ENCODE results near the gene FAT2.
"Not testable (repeated sequence)": the region's sequence is repeated elsewhere in the genome, so short reads cannot be mapped to it uniquely, and the experiment has no call there.

The FAT2 gene

DNA sequence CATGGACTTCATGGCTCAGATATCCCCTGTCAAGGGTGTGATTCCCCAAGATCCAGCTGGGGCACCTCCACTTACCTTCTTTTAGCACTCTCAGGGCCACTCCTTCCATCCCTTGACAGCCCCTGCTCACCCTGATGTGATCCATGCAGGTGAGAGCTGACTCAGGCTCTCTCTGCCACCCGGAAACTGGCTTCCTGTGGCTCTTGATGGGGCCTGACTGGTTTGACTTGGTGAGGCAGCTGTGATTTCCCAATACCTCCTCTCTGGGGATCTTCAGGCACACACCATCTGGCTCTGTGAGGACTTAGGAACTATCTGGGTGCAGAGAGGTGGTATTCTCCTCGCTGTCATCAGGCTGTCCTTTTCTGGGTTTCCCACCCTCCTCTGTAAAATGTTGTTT, 7.9 kb upstream of the FAT2 start:
- Mint-ChIP-seq H3K4me1 (ENCODE audit: low read depth) (no peaks in the 10 kb centered on the region), H3K36me3 (ENCODE audit: low read depth) (no peaks in the 10 kb centered on the region), H3K9me3 (no peaks in the 10 kb centered on the region), H3K4me3 (no peak overlapping the region), H3K27ac (no peak overlapping the region), H3K27me3 (peaks cover 6% of the 10 kb centered on the region)
- DNase-seq, result no peak

DNA sequence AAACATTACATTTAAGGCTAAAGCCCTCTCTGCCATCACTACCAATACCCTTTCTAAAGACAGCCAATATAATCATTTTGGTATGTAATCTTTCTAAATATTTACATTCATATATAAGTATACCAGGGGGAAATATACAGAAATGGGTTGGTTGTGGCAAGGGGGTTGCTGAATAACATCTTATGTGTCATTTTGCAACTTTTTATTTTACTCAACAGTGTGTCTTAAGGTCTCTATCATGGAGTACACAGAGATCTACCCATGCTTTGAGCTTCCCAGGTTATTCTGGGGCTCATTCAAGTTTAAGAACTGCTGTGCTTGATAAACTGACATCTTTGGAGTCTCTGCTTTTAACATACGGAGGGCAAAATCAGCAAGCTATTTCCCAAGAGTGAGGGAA, 7.4 kb upstream of the FAT2 start:
- Mint-ChIP-seq H3K4me3 (no peak overlapping the region), H3K9me3 (no peaks in the 10 kb centered on the region), H3K27me3 (peaks cover 3% of the 10 kb centered on the region), H3K4me1 (ENCODE audit: low read depth) (no peaks in the 10 kb centered on the region), H3K36me3 (ENCODE audit: low read depth) (no peaks in the 10 kb centered on the region), H3K27ac (no peak overlapping the region)
- DNase-seq, result no peak

DNA sequence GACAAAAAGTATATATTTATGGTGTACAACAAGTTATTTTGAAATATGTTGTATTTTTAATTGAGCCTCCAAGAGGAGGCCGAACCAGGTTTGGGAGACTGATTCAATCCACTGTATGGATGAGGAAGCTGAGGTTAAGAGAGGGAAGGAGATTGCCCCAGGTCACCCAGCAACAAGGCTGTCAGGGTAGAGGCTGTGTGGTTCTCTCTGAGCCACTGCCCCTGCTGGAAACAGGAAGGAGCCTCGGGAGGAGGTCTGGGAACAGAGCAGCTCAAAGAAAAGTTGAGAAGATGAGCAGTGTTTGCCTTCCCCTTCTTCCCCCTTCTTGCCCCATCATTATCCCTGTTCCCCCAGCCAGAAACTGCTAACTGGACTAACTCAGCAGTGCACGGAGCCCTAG, 6.6 kb upstream of the FAT2 start:
- H3K4me1 Mint-ChIP-seq (ENCODE audit: low read depth), result no peaks in the 10 kb centered on the region
- H3K36me3 Mint-ChIP-seq (ENCODE audit: low read depth), result no peaks in the 10 kb centered on the region
- no peak overlapping the region for H3K27ac Mint-ChIP-seq
- no peaks in the 10 kb centered on the region for H3K9me3 Mint-ChIP-seq
- no peak for DNase-seq
- H3K27me3 Mint-ChIP-seq, result no peaks in the 10 kb centered on the region
- no peak overlapping the region for H3K4me3 Mint-ChIP-seq

DNA sequence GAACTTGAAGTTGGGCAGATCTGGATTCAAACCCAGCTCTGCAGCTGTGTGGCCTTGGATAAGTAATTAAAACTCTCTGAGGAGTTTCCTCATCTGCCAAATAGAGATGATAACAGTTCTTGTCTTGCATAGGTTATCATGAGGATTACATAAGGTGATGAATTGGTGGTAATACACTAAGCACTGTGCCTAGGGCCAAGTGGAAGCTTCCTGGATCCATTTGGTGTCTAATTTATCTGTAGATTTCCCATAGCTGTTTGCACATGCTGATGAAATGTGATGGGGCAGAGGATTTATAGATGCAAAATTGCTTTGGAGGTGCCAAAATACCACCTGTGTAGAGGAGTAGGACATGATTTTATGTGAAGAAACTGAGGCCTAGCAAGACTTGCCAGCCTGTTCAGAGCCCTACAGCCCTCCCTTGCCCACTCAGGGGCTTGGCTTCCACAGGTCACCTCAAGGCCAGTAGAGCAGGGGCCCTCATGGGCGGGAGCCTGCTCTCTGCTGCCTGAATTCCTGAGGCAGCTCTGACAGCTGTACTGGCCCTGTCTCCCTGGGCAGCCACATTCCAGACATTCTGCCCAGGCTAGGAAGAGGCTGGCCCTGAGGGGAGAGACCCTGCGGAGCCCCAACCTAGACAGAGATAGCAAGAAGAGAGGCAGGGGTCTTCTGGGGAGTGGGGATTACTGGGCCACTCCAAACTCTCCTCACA, 5.9 kb upstream of the FAT2 start:
- no peaks in the 10 kb centered on the region for H3K27me3 Mint-ChIP-seq
- no peak overlapping the region for H3K27ac Mint-ChIP-seq
- H3K9me3 Mint-ChIP-seq, result no peaks in the 10 kb centered on the region
- no peak for DNase-seq
- H3K36me3 Mint-ChIP-seq (ENCODE audit: low read depth), result no peaks in the 10 kb centered on the region
- no peak overlapping the region for H3K4me3 Mint-ChIP-seq
- H3K4me1 Mint-ChIP-seq (ENCODE audit: low read depth), result no peaks in the 10 kb centered on the region

- Mint-ChIP-seq H3K4me3 (no peak overlapping the region), H3K4me1 (ENCODE audit: low read depth) (no peaks in the 10 kb centered on the region), H3K9me3 (no peaks in the 10 kb centered on the region), H3K27ac (no peak overlapping the region), H3K27me3 (no peaks in the 10 kb centered on the region), H3K36me3 (ENCODE audit: low read depth) (no peaks in the 10 kb centered on the region)
- no peak for DNase-seq
These were observed 4.3 kb upstream of the FAT2 start for GRCh38 chr5:151595411-151595826.

DNA sequence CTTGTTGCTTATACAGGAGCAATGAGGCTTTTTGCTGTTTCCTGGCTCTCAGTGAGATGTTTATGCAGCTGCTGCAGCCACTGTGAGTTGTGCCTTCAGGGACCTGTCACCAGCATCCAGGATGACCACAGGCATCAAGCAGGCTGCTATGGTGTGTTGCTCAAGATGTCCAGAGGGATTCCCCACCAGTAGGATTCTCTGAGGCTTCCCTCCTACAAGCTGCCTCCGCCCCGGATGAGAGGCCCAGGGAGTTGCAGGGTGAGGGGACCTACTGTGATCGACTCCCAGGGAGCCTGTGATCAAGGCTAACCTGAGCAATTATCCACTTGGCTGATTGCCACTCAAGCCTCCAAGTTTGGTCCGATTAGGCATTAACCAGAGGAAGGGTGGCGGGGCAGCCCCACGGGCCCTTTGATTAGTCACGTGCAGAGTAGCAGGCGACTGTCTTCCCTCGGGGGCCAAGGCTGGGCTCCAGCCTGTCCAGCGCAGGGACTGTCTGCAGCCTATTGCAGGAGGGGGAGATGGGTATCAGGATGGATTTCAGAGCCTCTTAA, 1.8 kb upstream of the FAT2 start:
- H3K4me1 Mint-ChIP-seq (ENCODE audit: low read depth), result no peaks in the 10 kb centered on the region
- no peak for DNase-seq
- H3K27me3 Mint-ChIP-seq, result no peaks in the 10 kb centered on the region
- H3K27ac Mint-ChIP-seq, result no peak overlapping the region
- H3K4me3 Mint-ChIP-seq, result no peak overlapping the region
- no peaks in the 10 kb centered on the region for H3K9me3 Mint-ChIP-seq
- no peaks in the 10 kb centered on the region for H3K36me3 Mint-ChIP-seq (ENCODE audit: low read depth)

GRCh38 chr5:151589878-151590570, 1.1 kb downstream of the FAT2 start:
- Mint-ChIP-seq H3K27me3 (no peaks in the 10 kb centered on the region), H3K36me3 (ENCODE audit: low read depth) (no peaks in the 10 kb centered on the region), H3K27ac (no peak overlapping the region), H3K4me1 (ENCODE audit: low read depth) (no peaks in the 10 kb centered on the region), H3K9me3 (no peaks in the 10 kb centered on the region), H3K4me3 (no peak overlapping the region)
- DNase-seq, result no peak

DNA sequence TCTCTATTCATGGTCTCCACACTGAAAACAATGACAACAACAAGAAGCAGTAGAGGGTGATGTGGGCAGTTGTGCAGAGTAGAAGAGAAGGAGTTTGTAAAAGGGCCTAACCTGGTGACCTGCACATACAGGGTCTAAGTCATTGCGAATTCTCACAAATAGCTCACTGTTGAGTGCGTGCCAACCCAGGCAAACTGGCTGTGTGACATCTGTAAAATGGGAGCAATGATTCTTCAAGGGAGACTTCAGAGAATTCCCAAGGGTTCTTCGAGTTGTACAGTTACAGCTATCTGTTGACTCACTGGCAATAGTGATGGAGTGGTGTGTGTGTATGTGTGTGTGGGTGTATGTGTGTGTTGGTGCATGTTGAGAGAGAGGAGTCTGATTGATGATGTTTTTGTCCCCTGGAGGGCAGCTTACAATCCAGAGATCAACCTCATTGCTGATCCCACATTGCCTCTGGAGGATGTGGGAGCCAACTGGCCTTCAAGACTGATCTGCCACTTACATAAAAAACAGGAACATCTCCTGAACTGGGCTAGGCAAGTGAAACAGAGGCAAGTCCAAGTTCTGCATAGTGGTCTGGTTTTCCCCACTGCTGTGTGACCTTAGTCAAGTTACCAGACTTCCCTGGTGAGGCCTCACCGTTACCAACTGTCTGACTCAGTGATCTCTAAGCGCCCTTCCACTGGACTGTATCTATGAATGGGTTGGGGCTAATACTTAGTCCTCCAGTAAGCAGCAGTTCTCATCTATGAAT, 3.2 kb downstream of the FAT2 start:
- no peak overlapping the region for H3K27ac Mint-ChIP-seq
- no peak for DNase-seq

DNA sequence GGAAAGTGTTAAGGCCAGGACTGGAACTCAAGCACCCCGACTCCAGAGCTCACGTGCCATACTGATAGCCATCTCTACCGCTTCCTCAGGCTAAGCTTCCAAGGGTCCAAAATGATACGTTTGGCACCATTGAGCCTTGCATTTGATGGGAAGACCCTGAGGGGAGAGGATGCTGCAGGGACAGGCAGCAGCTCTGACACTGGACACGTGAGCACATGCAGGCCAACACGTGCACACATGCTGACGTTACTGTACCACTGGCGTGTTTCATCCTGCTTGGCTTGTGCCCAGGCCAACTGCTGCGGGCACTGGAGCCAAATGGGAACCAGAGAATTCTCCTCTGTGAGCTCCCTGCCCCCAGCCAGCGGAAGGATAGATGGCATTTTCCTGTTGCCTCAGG, 5.2 kb downstream of the FAT2 start:
- no peaks in the 10 kb centered on the region for H3K4me1 Mint-ChIP-seq (ENCODE audit: low read depth)
- H3K27ac Mint-ChIP-seq, result no peak overlapping the region
- no peaks in the 10 kb centered on the region for H3K9me3 Mint-ChIP-seq
- H3K36me3 Mint-ChIP-seq (ENCODE audit: low read depth), result no peaks in the 10 kb centered on the region
- no peak for DNase-seq
- peaks cover 5% of the 10 kb centered on the region for H3K27me3 Mint-ChIP-seq
- no peak overlapping the region for H3K4me3 Mint-ChIP-seq

More for the DNA sequence above, 3.2 kb downstream of the FAT2 start:
- Mint-ChIP-seq H3K27me3 (no peaks in the 10 kb centered on the region), H3K9me3 (no peaks in the 10 kb centered on the region), H3K4me1 (ENCODE audit: low read depth) (no peaks in the 10 kb centered on the region), H3K4me3 (no peak overlapping the region), H3K36me3 (ENCODE audit: low read depth) (no peaks in the 10 kb centered on the region)

DNA sequence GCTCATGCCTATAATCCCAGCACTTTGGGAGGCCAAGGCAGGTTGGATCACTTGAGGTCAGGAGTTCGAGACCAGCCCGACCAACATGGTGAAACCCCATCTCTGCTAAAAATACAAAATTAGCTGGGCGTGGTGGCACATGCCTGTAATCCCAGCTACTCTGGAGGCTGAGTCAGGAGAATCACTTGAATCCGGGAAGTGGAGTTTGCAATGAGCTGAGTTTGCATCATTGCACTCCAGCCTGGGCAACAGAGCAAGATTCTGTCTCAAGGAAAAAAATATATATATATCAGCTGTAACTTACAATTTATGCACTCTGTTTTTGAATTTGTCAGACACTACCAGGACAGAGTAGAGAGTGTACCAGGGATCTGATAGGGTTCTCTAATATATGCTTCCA, 5.8 kb downstream of the FAT2 start:
- not testable (repeated sequence) for H3K9me3 Mint-ChIP-seq; H3K36me3 Mint-ChIP-seq (ENCODE audit: low read depth); H3K4me1 Mint-ChIP-seq (ENCODE audit: low read depth); DNase-seq; H3K27me3 Mint-ChIP-seq; H3K4me3 Mint-ChIP-seq; H3K27ac Mint-ChIP-seq

- Mint-ChIP-seq H3K4me1 (ENCODE audit: low read depth) (no peaks in the 10 kb centered on the region), H3K27me3 (peaks cover 7% of the 10 kb centered on the region), H3K9me3 (no peaks in the 10 kb centered on the region), H3K4me3 (no peak overlapping the region), H3K27ac (no peak overlapping the region), H3K36me3 (ENCODE audit: low read depth) (no peaks in the 10 kb centered on the region)
- no peak for DNase-seq
These were observed 6.8 kb downstream of the FAT2 start for GRCh38 chr5:151584057-151584937.

DNA sequence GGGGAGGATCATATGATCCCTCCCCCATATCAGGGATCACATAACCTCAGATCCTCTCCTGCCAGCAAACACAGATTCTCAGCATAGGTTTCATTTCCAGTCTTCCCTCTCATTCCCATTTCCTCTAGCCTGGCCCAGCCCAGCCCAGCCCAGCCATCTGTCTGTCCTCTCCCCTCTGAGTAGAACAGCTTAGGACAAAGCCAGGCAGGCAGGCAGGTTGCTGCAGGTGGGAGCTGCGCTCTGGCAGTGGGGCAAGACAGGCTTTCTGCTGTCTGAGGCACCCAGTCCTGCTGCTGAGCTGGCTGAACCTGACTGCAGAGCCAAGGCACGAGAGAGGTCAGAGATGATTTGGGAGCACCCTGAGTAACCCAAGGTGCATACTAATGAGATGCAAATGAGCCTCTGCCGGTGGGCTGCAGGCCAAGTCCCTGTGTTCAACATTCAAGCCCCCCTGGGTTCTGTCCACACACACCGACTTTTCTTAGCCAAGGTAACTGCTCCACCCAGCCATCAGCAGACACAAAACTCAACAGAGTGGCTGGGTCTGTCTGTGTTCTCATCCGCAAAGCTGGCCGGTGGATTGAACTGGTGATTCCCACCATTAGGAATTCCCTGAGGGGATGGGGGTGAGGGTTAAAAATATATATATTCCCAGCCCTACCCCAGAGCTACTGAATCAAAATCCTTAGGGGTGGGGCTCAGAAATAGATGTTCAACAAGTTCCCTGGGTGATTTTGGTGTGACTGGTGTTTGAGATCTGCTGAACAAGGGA, 9.1 kb downstream of the FAT2 start:
- no peak for DNase-seq
- peaks cover 3% of the 10 kb centered on the region for H3K4me1 Mint-ChIP-seq (ENCODE audit: low read depth)
- peaks cover 7% of the 10 kb centered on the region for H3K27me3 Mint-ChIP-seq
- H3K36me3 Mint-ChIP-seq (ENCODE audit: low read depth), result no peaks in the 10 kb centered on the region
- H3K9me3 Mint-ChIP-seq, result no peaks in the 10 kb centered on the region
- no peak overlapping the region for H3K4me3 Mint-ChIP-seq
- no peak overlapping the region for H3K27ac Mint-ChIP-seq

GRCh38 chr5:151581347-151581746, 9.8 kb downstream of the FAT2 start:
- DNase-seq, result no peak
- Mint-ChIP-seq H3K4me1 (ENCODE audit: low read depth) (peaks cover 3% of the 10 kb centered on the region), H3K36me3 (ENCODE audit: low read depth) (no peaks in the 10 kb centered on the region), H3K9me3 (no peaks in the 10 kb centered on the region), H3K4me3 (no peak overlapping the region), H3K27me3 (peaks cover 7% of the 10 kb centered on the region), H3K27ac (no peak overlapping the region)

Data from activated T-cell treated with anti-CD3 and anti-CD28 coated beads, Interleukin-2, amount 50 U/mL, for 24 hours (primary cell).